ENCODE measurements around the gene EYA2. TPM values are rescaled to one million over a fixed set of nuclear protein-coding genes. Genes with fewer than 3 reads are reported as not detected.

EYA2 gene
- total and polyA plus RNA-seq, 5 experiments from 2014 or later = not detected

DNA sequence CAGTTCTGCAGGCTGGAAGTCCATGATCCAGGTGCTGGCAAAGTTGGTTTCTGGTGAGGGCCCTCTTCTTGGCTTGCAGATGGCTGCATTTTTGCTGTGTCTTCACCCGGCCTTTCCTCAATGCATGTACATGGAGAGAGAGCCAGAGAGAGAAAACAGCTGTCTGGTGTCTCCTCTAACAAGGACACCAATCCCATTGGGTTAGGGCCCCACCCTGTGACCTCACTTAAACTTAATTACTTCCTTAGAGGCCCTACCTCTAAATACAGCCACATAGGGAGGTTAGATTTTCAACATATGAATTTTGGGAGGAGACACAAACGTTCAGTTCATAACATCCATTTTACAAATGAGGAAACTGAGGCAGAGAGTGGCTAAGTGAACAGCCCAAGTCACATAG is 259.4 kb downstream of the EYA2 start:
- Mint-ChIP-seq H3K4me3 (no peak overlapping the region), H3K27ac (no peak overlapping the region), H3K27me3 (peaks cover 5 to 30% (median 22%) of the 10 kb centered on the region in 5 donors), H3K4me1 (no peaks in the 10 kb centered on the region), H3K36me3 (no peaks in the 10 kb centered on the region), H3K9me3 (peaks cover 0 to 2% (median 0%) of the 10 kb centered on the region in 9 donors)
- POLR2A ChIA-PET = no interaction called here
- no peak for DNase-seq
- ATAC-seq = no peak

DNA sequence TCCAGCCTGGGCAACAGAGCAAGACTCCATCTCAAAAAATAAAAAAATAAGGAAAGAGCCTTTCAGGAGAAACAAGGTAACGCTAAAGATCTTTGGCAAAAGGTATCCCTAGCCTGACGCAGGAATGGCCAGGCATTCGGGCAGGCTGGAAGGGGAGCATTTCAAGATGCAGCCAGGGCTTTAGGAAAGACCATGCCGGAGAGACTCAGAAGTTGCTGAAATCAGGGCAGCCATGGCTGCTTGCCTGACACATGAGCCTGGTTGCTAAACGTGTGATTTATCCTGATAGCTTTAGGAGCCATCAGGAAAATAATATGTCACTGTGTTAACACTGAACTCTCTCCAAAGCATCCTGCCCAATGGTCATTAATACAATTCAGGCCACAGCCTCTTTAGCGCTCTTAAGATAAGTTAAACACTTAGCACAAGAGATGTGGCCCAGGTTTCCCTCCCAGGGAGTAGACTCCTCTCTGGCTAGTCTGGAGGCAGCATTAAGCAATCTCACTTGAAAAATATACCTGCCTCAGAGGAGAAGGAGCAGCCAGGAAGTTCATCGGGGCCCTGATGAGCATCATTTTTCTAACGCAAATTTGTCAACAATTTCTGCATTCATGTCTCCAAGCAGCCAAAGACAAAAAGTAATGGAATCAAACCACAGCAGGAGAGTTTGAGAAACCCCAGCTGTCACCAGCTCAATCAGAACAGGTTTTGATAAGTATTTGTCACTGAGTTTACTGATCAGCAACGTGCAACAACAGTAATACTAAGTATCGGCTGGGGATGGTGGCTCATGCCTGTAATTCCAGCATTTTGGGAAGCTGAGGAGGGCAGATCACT is 261.9 kb downstream of the EYA2 start:
- no peak overlapping the region for H3K4me3 Mint-ChIP-seq
- no peak overlapping the region for H3K27ac Mint-ChIP-seq
- POLR2A ChIA-PET = no interaction called here
- no peak for DNase-seq
- H3K9me3 Mint-ChIP-seq = peaks cover 0 to 2% (median 0%) of the 10 kb centered on the region in 9 donors
- H3K36me3 Mint-ChIP-seq = no peaks in the 10 kb centered on the region
- peaks cover 4 to 23% (median 19%) of the 10 kb centered on the region in 5 donors for H3K27me3 Mint-ChIP-seq
- no peaks in the 10 kb centered on the region for H3K4me1 Mint-ChIP-seq
- ATAC-seq = no peak

DNA sequence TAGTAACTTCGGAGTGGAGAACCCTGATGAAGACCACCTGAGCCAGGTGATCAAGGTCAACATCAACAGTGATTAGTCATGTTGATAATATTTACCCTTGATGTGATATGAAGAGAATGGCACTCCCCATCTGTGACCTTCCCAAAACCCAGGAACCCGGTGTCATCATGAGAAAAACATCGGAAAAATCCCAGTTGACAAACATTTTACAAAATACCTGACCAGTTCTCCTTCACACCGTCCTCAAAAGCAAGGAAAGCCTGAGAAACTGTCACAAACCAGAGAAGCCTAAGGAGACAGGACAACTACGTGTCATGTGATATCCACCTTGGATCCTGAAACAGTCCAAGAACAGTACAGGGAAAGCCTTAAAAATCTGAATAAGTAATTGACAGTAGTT is 264.5 kb downstream of the EYA2 start:
- Mint-ChIP-seq H3K27ac (no peak overlapping the region), H3K36me3 (no peaks in the 10 kb centered on the region), H3K4me1 (no peaks in the 10 kb centered on the region), H3K9me3 (peaks cover 0 to 3% (median 0%) of the 10 kb centered on the region in 9 donors), H3K4me3 (no peak overlapping the region), H3K27me3 (peaks cover 1 to 24% (median 9%) of the 10 kb centered on the region in 5 donors)
- DNase-seq = no peak
- POLR2A ChIA-PET = no interaction called here
- ATAC-seq = no peak

DNA sequence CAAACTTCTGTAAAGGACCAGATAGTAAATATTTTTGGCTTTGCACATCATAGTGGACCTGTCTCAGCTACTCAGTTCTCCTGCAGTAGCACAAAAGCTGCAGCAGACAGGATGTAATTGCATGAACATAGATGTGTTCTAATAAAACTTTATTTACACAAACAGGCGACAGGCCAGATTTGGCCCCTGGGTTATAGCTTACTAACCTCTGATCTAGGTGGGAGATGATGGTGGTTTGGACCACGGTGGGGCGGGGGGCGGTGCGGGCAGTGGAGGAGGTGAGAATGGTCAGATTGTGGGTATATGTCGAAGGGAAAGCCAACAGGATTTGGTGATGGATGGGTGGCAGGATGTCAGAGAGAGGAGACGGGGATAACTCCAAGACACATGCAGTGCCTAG is 265.6 kb downstream of the EYA2 start:
- Mint-ChIP-seq H3K4me3 (no peak overlapping the region), H3K4me1 (no peaks in the 10 kb centered on the region), H3K27me3 (peaks cover 0 to 20% (median 7%) of the 10 kb centered on the region in 5 donors), H3K9me3 (peaks cover 0 to 3% (median 0%) of the 10 kb centered on the region in 9 donors), H3K27ac (no peak overlapping the region), H3K36me3 (no peaks in the 10 kb centered on the region)
- POLR2A ChIA-PET = no interaction called here
- DNase-seq (no peak), ATAC-seq (no peak)

DNA sequence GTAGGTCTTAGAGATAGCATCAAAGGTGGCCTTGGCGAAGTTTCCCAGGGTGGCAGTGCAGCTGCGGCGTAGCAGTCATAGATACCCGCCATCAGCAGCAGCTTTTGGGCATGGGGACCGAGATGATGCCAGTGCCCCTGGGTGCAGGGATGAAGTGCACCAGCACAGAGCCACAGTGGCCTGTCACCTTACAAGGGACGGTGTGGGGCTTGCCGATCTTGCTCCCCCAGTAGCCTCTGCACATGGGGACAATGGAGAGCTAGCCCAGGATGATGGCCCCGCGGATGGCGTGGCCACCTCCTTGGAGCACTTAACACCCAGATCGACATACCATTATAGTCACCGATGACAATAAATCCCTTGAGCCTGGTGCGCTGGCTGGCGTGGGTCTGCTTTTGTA is 266.3 kb downstream of the EYA2 start:
- no peak overlapping the region for H3K4me3 Mint-ChIP-seq
- H3K27ac Mint-ChIP-seq = no peak overlapping the region
- peaks cover 0 to 3% (median 0%) of the 10 kb centered on the region in 9 donors for H3K9me3 Mint-ChIP-seq
- no peak for DNase-seq
- H3K36me3 Mint-ChIP-seq = no peaks in the 10 kb centered on the region
- ATAC-seq = no peak
- H3K4me1 Mint-ChIP-seq = no peaks in the 10 kb centered on the region
- POLR2A ChIA-PET = no interaction called here
- H3K27me3 Mint-ChIP-seq = peaks cover 0 to 15% (median 6%) of the 10 kb centered on the region in 5 donors

DNA sequence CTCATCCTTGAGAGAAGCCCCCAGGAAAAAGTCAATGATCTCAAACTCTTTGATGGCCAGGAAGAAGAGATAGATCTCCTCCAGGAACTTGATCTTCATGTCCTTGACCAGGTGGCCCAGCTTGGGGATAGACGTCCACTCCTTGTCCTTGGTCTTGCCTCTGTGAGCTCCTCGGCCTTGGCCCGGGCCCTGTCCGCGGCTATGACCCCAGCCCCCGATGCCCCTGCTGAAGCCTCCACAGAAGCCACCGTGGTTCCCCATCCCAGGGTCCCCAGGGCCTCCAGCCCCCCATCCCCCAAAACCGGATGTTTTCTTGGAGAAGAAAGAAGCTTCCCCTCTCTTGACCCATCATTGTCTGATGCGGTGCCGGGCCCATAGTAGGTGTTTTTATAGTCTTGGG is 266.8 kb downstream of the EYA2 start:
- POLR2A ChIA-PET = no interaction called here
- H3K9me3 Mint-ChIP-seq = peaks cover 0 to 3% (median 0%) of the 10 kb centered on the region in 9 donors
- H3K36me3 Mint-ChIP-seq = no peaks in the 10 kb centered on the region
- ATAC-seq (no peak), DNase-seq (no peak)
- no peaks in the 10 kb centered on the region for H3K4me1 Mint-ChIP-seq
- no peak overlapping the region for H3K4me3 Mint-ChIP-seq
- no peak overlapping the region for H3K27ac Mint-ChIP-seq
- H3K27me3 Mint-ChIP-seq = peaks cover 0 to 15% (median 4%) of the 10 kb centered on the region in 5 donors

DNA sequence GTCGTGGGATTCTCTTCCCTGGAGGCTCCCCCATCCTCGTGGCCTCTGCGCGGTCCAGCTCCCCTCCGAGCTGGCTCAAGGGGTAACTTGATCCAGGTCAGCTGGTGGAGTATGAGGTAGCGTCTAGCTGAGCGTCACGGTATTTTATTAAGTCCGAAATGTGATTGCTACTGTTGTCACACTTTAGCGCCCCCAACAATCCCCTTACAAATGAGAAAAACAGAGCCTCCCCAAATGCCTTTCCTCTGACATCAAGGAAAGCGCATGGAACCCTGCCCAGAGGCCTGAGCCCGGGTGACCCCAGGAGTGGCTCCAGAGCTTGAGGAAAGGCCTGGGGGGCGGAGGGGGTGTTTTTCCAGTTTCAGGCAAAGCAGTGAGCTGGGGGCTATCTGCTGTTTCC is 269.5 kb downstream of the EYA2 start:
- Mint-ChIP-seq H3K36me3 (no peaks in the 10 kb centered on the region), H3K4me1 (no peaks in the 10 kb centered on the region), H3K9me3 (peaks cover 0 to 3% (median 0%) of the 10 kb centered on the region in 9 donors), H3K27ac (no peak overlapping the region), H3K27me3 (peaks cover 0 to 14% (median 5%) of the 10 kb centered on the region in 5 donors), H3K4me3 (no peak overlapping the region)
- ATAC-seq = no peak
- DNase-seq = no peak
- POLR2A ChIA-PET = no interaction called here

DNA sequence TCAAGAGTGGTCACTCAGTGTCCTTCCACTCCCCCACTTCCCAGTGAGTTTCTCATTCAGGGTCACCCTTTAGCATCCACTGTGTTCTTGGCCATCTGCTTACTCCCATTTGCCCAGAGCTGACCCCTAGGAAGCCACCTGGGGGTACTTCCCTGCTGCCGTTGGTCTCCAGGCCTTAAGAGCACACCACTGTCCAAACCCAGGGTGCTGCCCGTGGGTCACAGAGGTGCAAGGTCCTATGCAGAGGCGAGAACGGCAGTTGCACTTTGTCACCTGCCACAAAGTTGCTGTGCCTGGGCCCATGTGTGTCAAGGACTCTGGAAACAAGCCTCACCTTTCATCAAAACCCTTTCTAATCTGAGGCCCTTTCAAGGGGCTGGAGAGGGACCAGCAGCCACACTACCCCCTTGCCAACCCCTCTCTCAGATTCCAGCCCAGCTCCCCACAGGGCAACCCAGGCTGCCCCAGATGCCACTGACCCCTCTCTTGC is 270.8 kb downstream of the EYA2 start:
- ATAC-seq = no peak

DNA sequence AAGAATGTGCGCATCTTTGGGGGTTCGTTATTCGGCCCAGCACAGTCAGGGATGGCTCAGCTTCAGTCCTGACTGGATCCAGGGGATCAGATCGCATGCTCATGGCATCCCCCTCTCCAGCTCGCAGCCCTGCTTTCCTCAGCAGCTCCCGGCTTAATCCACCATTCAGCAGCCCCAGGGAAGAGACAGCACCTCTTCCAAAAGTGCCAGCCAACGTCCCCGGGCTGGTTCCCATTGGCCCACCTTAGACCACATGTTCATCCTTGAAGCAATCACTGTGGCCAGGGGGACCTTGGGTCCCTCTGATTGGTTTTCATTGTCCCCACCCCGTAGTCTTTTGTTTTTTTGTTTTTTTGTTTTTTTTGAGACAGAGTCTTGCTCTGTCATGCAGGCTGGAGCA is 273.2 kb downstream of the EYA2 start:
- ATAC-seq (no peak), DNase-seq (no peak)
- H3K27ac Mint-ChIP-seq = no peak overlapping the region
- H3K36me3 Mint-ChIP-seq = no peaks in the 10 kb centered on the region
- POLR2A ChIA-PET = no interaction called here
- H3K27me3 Mint-ChIP-seq = peaks cover 8 to 20% (median 14%) of the 10 kb centered on the region in 5 donors
- no peaks in the 10 kb centered on the region for H3K4me1 Mint-ChIP-seq
- H3K4me3 Mint-ChIP-seq = no peak overlapping the region
- H3K9me3 Mint-ChIP-seq = peaks cover 0 to 3% (median 0%) of the 10 kb centered on the region in 9 donors

More for the DNA sequence above, 270.8 kb downstream of the EYA2 start:
- Mint-ChIP-seq H3K9me3 (peaks cover 0 to 3% (median 0%) of the 10 kb centered on the region in 9 donors), H3K4me1 (no peaks in the 10 kb centered on the region), H3K4me3 (no peak overlapping the region), H3K27ac (no peak overlapping the region), H3K36me3 (no peaks in the 10 kb centered on the region), H3K27me3 (peaks cover 0 to 11% (median 7%) of the 10 kb centered on the region in 5 donors)
- no peak for DNase-seq
- POLR2A ChIA-PET = no interaction called here

DNA sequence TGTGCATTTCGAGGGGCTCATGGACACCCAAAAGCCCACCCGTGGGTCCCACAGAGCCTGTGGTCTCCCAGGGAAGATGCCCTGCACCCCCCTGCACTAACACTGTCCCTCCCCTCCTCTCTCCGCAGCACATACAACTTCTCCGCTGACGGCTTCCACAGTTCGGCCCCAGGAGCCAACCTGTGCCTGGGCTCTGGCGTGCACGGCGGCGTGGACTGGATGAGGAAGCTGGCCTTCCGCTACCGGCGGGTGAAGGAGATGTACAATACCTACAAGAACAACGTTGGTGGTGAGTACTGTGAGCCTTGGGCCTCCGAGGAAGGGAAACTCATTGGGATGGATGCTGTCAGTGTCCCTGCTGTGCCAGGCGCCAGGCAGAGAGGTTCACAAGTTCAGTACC is 277.9 kb downstream of the EYA2 start:
- H3K9me3 Mint-ChIP-seq = no peaks in the 10 kb centered on the region
- no peaks in the 10 kb centered on the region for H3K4me1 Mint-ChIP-seq
- POLR2A ChIA-PET = no interaction called here
- H3K27ac Mint-ChIP-seq = no peak overlapping the region
- H3K4me3 Mint-ChIP-seq = no peak overlapping the region
- DNase-seq = no peak
- peaks cover 7 to 20% (median 19%) of the 10 kb centered on the region in 5 donors for H3K27me3 Mint-ChIP-seq
- ATAC-seq = no peak
- no peaks in the 10 kb centered on the region for H3K36me3 Mint-ChIP-seq

DNA sequence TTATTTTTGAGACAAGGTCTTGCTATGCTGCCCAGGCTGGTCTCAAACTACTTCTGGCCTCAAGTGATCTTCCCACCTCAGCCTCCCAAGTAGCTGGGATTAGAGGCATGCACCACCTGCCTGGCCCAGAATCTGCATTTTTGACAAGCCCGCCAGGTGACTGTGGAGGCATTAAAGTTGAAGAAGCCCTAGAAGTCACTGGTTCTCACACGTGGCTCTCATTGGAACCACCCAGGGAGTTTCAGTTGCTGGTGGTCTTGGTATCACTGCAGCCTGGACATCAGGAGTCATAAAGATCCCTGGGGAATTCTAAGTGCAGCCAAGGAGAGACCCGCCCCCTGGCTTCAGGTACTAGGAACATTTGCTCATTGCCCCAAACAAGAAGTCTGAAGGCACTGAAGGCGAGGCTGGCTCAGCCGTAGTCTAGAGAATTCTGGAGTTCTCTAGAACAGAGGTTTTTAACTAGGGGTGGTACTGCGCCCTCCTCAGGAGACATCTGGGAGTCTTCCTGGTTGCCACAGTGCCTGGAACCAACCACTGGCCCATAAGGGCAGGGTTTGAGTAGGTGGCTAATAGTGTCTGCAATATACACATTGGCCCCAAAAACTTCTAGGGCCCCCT is 279.1 kb downstream of the EYA2 start:
- H3K4me3 Mint-ChIP-seq = no peak overlapping the region
- ATAC-seq (no peak), DNase-seq (no peak)
- POLR2A ChIA-PET = no interaction called here
- no peaks in the 10 kb centered on the region for H3K4me1 Mint-ChIP-seq
- H3K27ac Mint-ChIP-seq = no peak overlapping the region
- H3K36me3 Mint-ChIP-seq = no peaks in the 10 kb centered on the region
- H3K9me3 Mint-ChIP-seq = no peaks in the 10 kb centered on the region
- peaks cover 7 to 20% (median 18%) of the 10 kb centered on the region in 5 donors for H3K27me3 Mint-ChIP-seq

DNA sequence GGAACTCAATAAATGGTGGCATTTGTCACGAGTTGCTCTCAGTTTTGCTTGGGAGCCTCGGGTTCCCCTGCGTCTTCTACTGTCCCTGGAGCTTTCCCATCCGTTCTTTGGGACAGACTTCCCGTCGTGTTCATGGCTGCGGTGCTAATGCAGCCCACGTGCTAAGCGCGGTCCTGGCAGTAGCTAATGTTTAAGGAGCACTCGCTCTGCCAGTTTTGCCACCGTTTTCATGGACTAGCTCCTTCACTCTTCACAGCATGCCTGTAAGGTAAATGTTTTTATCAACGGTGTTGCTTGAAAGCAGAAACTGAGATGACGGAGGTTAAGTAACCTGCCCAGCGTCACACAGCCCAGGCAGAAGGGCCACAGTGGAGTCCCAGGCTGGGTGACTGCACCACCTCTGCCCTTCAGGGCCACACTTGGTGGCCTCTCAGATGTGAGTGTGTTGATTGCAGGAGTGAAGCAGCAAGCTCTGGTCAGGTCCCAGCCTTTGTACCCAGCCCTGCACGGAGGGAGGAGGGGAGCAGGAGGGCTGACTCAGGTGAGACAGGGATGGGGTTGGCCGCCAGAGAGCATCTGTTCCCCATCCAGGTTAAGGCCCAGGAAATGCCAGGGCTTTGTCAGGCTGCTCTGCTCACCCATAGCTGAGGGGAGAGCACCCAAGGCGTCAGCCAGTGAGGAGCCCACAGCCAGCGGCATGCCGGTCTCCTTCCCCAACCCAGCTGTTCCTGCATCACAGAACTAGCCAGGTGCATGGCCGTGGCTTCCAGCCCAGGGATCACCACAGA is 280.0 kb downstream of the EYA2 start:
- no peak overlapping the region for H3K27ac Mint-ChIP-seq
- no peaks in the 10 kb centered on the region for H3K9me3 Mint-ChIP-seq
- no peaks in the 10 kb centered on the region for H3K36me3 Mint-ChIP-seq
- DNase-seq = no peak
- no peak for ATAC-seq
- POLR2A ChIA-PET = no interaction called here
- peaks cover 4 to 20% (median 13%) of the 10 kb centered on the region in 5 donors for H3K27me3 Mint-ChIP-seq
- H3K4me1 Mint-ChIP-seq = no peaks in the 10 kb centered on the region
- no peak overlapping the region for H3K4me3 Mint-ChIP-seq

DNA sequence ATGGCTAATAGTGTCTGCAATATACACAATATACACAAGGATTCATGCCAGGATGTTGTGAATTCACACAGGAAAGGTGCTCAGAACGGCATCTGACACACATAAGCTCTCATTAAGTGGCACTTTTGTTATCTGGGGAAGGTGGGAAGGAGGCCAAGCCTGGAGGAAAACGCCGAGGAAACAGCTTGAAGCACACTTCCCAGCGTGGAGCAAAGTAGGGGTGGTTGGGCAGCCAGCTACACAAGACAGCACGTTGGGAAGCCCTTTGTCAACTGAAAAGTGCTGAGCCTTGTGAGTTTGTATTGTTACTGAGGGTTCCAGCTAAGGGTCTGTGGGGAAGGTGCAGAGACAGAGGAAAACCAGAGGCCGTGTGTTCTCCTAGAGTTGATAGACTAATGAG is 280.9 kb downstream of the EYA2 start:
- POLR2A ChIA-PET = no interaction called here
- ATAC-seq = no peak

More for the DNA sequence above, 280.9 kb downstream of the EYA2 start:
- Mint-ChIP-seq H3K9me3 (peaks cover 0 to under 1% (median 0%) of the 10 kb centered on the region in 9 donors), H3K36me3 (no peaks in the 10 kb centered on the region), H3K27me3 (peaks cover 4 to 20% (median 13%) of the 10 kb centered on the region in 5 donors), H3K4me1 (no peaks in the 10 kb centered on the region), H3K27ac (peak overlapping the region in 1 of 10 donors; percentile 23), H3K4me3 (no peak overlapping the region)
- no peak for DNase-seq

Measured in naive thymus-derived CD8-positive, alpha-beta T cell (primary cell).